NCI-H128 (cell line): ENCODE results near the gene C9orf85.
"Not testable (repeated sequence)": the region's sequence is repeated elsewhere in the genome, so short reads cannot be mapped to it uniquely, and the experiment has no call there.

ENCODE experiments used
- DNase-seq: peaks from one replicate; lab custom pipeline; 2025; ENCODE audit not compliant: unreplicated experiment; lab: John Stamatoyannopoulos, UW

The C9orf85 gene

GRCh38 chr9:71911061-71911907 lies at the start of gene C9orf85, which contains the start of gene ABHD17B:
C9orf85 (plus strand) TSS chr9:71911639; CDS start chr9:71911735, 96 bp downstream.
ABHD17B (minus strand) TSS chr9:71911193; CDS start chr9:71875080, 36,113 bp downstream.
- peak; percentile 97 for DNase-seq

- no peak for DNase-seq
Observed at GRCh38 chr9:71863631-71864030, 47.8 kb upstream of the C9orf85 start.

GRCh38 chr9:71875345-71875744 lies 36.1 kb upstream of the C9orf85 start:
- DNase-seq = no peak

GRCh38 chr9:71876106-71876505 lies 35.3 kb upstream of the C9orf85 start:
- no peak for DNase-seq

DNA sequence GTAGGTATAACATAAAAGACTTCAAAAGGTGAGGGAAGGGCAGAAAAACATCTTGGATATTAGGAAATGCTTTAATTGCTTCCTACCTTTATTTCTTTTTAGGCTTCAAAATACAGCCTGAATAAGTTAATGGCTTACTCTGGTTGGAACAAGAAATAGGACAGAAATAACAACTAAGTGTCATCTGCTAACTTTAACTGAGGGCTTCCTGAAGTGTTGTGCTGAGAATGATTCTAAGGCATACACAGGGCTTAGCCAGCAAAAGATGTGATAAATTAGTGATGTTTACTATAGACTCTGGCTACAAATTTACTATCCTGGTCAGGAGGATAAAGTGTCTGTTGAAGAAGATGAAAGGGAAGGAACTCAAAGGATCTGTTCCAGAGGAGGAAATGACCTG lies 34.6 kb upstream of the C9orf85 start:
- DNase-seq = no peak

DNA sequence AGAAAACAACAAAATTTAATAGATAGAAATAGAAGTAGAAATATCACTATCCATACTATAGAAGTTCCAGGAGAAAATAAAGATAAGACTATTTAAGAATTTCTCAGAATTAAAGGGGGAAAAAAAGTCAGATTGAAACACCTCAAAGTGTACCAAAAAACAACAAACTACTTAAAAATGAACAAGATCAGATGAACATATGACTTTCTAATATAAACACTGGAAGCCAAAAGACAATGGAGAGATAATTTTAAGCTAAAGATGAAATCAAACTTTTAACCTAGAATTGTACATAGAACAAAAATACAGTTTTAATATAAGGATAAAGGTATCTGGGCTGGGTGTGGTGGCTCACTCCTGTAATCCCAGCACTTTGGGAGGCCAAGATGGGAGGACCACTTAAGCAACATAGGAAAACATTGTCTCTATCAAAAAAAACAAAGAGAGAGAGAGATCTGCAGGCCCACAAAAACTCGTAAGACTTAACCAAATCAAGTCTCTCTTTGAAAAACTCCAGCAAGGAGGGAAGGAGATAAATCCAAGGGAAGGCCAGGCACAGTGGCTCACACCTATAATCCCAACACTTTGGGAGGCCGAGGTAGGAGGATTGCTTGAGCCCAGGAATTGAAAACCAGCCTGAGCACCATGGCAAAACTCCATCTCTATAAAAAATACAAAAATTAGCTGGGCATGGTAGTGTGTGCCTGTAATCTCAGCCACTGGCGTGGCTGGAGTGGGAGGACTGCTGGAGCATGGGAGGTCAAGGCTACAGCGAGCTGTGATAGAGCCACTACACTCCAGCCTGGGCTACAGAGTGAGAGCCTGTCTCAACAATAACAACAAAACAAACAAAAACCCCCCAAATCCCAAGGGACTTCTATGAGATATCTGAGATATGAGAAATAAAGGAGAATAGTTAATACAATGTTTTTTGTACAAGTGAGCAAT lies 32.8 kb upstream of the C9orf85 start:
- no peak for DNase-seq

GRCh38 chr9:71879644-71880174 lies 31.7 kb upstream of the C9orf85 start:
- no peak for DNase-seq

DNA sequence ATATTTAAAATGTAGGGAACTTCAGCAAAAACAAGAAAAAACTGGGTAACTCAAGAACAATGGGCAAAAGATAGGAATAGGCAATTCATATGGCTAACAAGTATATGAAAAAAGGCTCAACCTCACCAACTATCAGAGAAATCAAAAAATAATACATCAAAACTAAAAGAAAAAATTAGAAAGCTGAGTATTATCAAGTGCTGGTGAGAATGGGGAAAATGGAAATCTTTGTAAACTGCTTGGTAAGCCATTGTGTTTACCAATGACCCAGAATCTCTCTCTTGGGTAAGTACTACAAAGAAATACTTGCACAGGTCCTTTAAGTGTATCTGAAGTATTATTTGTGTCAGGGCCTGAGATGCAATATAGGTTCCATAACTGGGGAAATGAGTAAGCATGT lies 27.4 kb upstream of the C9orf85 start:
- DNase-seq = no peak

DNA sequence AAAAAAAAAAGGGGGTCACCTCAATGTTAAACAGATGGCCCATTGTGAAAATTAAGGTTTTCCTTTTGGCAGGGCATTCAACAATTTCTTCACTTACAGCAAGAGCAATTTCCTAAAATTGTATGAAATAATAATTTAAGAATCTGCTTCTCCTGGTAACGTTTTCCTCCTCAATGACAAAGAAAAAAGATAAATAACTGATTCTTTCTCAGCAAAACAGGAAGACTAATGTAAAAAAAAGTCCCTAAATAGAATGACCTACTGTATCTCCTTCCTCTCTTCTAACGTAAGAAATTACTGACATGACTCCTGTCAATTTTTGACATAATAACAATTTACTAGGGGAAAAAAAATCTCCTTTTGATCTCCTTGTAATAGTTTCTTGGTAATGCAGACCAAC lies 26.0 kb upstream of the C9orf85 start:
- DNase-seq = no peak

DNA sequence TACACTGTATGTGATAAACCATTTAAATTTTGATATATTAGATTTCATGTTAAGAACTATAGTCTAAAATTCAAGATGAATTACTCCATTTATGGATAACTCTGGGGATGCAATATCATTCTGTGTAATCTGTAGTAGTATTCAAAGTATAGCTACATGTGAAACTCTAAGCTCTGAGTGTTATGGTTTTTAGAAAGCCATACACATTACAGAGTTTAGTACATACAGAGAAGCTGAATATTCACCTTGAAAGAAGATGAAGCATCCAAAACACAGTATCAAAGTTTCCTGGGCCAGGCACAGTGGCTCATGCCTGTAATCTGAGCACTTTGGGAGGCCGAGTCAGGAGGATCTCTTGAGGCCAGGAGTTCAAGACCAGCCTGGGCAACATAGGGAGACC lies 25.4 kb upstream of the C9orf85 start:
- DNase-seq = no peak

GRCh38 chr9:71886541-71886940 lies 24.9 kb upstream of the C9orf85 start:
- DNase-seq = no peak

DNA sequence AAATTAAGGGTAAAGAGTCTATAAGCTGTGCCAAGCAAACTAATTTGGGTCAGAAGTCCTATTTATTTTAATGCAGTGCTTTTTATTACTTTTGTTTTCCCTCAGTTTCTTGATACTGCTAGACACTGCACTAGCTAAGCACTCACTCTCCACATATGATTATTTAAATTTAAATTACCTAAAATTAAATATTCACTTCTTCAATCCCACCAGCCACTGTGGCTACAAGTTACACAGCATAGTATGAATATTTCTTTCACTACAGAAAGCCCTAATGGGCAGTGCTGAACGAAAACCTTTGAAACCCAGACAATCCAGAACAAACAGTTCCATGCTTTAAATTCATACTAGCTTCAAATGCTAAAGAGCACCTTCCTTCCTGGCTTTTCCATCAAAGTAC lies 24.1 kb upstream of the C9orf85 start:
- no peak for DNase-seq

- DNase-seq = no peak
Observed at GRCh38 chr9:71890042-71890679, 21.3 kb upstream of the C9orf85 start.

DNA sequence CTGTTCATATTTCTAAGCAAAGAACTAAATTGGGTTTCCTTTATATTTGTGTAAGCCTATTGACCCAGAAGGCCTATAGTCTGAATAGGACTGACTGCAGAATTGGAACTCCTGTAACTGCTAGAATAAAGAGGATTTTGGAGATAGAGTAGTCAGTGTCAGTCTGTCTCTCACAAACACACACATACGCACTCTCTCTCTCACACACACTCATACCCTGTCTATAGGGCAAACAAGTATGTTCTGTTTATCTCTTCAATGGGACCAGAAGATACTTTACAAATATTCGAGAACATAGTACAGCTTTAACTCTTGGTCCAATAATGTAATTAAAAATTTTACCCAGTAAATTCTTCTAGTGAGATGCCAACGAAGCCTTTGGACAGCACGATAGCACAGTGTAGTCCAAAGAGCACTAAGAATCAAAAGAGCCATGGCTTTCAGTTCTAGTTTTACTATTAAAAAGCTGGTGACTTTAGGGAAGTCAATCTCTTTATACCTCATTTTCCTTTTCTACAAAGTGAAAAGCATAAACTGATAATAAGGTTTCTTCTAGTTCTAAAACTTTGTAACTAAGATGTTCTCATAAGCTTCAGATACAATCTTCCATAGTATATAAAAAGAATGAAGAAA lies 19.8 kb upstream of the C9orf85 start:
- no peak for DNase-seq

GRCh38 chr9:71895117-71895516 lies 16.3 kb upstream of the C9orf85 start:
- no peak for DNase-seq

- DNase-seq = no peak
Observed at GRCh38 chr9:71895955-71896354, 15.5 kb upstream of the C9orf85 start.

- no peak for DNase-seq
Observed at GRCh38 chr9:71896761-71897160, 14.7 kb upstream of the C9orf85 start.

GRCh38 chr9:71897577-71897976 lies 13.9 kb upstream of the C9orf85 start:
- no peak for DNase-seq

GRCh38 chr9:71898756-71899155 lies 12.7 kb upstream of the C9orf85 start:
- not testable (repeated sequence) for DNase-seq
